ENCODE results near the gene SYT12.
A peak's percentile ranks its signal among the peaks of the same experiment; 100 is the strongest.

Gene SYT12

DNA sequence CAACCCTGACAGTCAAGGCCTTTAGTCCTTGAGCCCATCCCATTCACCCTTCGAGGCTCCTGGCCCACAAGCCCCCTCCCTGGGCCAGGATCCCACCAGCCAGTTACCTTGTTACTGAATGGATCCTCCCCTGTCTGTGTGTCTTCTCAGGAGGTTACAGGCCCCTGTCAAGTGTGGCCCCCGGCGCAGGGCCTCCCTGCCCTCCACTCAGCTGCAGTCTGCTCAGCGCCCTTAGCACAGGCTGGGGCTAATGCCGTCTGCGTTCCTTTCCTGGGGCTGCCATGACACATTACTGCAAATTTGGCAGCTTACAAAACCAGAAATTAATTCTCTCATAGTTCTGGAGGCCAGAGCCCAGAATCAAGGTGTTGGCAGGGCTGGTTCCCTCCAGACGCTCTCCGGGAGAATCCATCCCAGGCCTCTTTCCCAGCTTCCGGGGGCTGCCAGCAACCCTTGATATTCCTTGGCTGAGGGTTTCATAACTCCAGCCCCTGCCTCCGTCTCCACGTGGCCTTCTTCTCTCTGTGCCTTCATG lies 9.4 kb upstream of the SYT12 start:
- TF ChIP-seq, protein P1, sequence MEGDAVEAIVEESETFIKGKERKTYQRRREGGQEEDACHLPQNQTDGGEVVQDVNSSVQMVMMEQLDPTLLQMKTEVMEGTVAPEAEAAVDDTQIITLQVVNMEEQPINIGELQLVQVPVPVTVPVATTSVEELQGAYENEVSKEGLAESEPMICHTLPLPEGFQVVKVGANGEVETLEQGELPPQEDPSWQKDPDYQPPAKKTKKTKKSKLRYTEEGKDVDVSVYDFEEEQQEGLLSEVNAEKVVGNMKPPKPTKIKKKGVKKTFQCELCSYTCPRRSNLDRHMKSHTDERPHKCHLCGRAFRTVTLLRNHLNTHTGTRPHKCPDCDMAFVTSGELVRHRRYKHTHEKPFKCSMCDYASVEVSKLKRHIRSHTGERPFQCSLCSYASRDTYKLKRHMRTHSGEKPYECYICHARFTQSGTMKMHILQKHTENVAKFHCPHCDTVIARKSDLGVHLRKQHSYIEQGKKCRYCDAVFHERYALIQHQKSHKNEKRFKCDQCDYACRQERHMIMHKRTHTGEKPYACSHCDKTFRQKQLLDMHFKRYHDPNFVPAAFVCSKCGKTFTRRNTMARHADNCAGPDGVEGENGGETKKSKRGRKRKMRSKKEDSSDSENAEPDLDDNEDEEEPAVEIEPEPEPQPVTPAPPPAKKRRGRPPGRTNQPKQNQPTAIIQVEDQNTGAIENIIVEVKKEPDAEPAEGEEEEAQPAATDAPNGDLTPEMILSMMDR (conservative IDR thresholded peaks at IDR 0.05; ENCODE audit: low read depth, low read length), result no peak
- no peak for DNase-seq (ENCODE audit: low read depth)
- no peak overlapping the region for H3K4me3 ChIP-seq (ENCODE audit: low read depth, low read length)

DNA sequence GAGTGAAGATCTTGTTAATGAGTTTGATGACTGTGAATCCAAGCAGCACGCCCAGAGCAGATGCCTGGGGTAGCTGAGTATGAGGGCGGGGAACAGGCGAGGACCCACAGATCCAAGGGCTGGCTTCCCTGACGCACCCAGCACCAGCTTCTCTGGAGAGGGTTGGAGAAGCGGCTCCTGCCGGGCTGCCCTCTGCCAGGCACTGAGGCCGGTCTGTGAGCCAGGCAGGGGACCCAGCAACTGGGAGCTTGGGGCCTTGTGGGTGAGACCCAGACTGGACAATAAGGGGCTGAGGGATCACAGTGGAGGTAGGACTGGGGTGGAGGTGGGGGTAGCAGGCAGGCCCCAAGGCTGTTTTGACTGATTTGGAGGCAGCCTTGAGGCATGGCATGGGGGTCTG lies 8.6 kb upstream of the SYT12 start:
- TF ChIP-seq, protein P1 (conservative IDR thresholded peaks at IDR 0.05; ENCODE audit: low read depth, low read length), result no peak
- no peak overlapping the region for H3K4me3 ChIP-seq (ENCODE audit: low read depth, low read length)
- no peak for DNase-seq (ENCODE audit: low read depth)

DNA sequence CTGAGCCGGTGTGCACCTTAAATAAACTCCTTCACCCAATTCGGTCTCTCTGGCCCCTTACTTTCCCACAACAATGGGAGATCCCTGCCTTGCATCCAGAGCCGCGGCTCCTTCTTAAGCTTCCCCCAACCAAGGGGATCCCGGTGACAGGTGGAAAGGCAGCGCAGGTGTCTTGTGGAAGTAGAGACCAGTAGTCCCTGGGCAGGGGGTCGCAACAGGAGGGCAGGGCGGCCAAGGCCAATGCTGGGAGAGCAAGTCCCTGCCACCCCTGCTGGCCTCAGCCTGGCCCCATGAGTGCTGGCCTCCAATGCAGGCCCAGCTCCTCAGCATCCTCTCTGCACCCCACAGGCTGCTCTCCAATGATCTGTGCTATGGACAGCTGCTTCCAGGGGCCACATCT lies 7.9 kb upstream of the SYT12 start:
- H3K4me3 ChIP-seq (ENCODE audit: low read depth, low read length), result no peak overlapping the region
- TF ChIP-seq, protein P1 (conservative IDR thresholded peaks at IDR 0.05; ENCODE audit: low read depth, low read length), result no peak
- no peak for DNase-seq (ENCODE audit: low read depth)

DNA sequence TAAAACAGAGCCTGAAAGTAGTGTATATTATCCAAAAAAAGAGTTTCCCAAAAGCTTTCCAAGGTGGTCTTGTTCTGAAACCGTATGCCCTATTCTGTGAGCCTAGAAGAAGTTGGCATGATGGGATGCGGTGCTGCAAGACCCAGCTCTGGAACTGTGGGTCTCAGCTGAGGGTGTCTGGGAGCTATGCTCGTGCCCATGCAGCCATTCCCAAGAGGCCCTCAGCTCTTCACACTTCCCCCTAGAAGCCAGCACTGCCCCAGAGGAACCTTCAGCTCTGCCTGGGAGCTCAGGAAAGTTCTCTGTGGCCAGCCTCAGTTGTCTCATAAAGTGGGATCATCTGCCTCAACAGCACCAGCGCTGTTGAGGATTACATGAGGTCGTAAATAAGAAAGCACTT lies 6.4 kb upstream of the SYT12 start:
- no peak for DNase-seq (ENCODE audit: low read depth)
- H3K4me3 ChIP-seq (ENCODE audit: low read depth, low read length), result no peak overlapping the region
- TF ChIP-seq, protein P1 (conservative IDR thresholded peaks at IDR 0.05; ENCODE audit: low read depth, low read length), result no peak

DNA sequence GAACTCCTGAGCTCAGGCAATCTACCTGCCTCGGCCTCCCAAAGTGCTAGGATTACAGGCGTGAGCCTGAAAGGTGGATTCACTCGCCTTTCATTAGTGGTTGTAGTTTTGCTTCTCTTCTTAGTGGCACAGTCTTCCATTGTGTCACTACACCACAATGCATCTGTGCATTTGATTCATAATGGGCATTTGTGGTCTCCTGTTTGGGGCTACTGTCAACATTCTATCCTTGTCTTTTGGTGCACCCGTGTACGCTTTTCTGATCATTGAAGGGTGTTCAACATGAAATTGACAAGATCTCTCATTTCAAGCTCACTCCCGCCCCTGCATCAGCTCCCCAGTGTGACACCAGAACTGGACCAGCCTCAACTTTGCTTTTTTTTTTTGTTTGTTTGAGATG lies 2.0 kb upstream of the SYT12 start:
- DNase-seq (ENCODE audit: low read depth), result no peak
- no peak overlapping the region for H3K4me3 ChIP-seq (ENCODE audit: low read depth, low read length)
- TF ChIP-seq, protein P1 (conservative IDR thresholded peaks at IDR 0.05; ENCODE audit: low read depth, low read length), result no peak

DNA sequence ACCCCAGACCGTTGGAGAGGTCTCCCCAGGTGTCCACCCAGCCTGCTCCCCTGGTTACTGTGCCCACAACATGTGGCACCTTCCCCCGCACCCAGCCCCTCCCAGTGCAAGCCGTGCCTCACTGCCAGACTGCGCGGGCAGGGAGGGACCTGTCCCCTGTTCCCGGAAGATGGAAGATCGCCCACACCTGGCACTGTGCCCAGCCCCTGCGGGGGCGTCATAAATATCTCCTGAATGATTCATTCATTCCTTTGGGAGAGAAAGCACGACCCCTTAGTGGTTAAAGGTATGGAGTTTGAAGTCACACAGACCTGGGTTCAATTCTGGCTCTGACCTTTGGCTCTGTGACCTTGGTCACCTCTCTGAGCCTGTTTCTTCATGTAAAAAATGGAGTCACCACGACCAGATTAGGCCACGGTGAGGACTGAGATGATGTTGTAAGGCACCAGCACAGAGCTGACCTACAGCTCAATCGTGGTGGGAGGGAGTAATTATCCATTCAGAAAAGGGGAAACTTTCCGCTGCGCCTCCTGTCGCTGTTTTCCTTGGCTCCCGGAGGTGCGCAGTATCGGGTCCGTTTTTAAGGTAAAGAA lies 497 bp upstream of the SYT12 start:
- peak; percentile 61 for DNase-seq (ENCODE audit: low read depth)
- peak overlapping the region; percentile 57 for H3K4me3 ChIP-seq (ENCODE audit: low read depth, low read length)
- TF ChIP-seq, protein P1 (conservative IDR thresholded peaks at IDR 0.05; ENCODE audit: low read depth, low read length), result no peak

DNA sequence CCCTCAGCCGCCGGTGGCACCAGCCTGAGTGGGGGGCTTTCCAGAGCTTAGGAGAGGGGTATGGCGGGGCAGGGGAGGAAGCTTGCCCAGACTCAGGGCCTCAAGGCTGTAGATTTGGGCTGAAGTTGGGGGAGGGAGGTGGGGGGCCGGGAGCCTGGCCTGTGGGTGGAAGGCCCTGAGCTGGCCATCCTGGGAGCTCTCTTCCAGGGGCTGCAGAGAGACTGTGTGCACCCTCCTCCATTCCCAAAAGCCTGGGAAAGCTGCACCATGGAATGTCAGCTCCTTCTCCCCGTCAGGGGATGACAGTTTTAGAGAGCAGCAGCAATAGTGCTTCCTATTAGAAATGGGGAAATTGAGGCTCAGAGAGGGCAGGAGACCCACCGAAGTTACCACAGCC lies 1.0 kb downstream of the SYT12 start:
- H3K4me3 ChIP-seq (ENCODE audit: low read depth, low read length), result peak overlapping the region; percentile 57
- DNase-seq (ENCODE audit: low read depth), result no peak
- TF ChIP-seq, protein P1 (conservative IDR thresholded peaks at IDR 0.05; ENCODE audit: low read depth, low read length), result no peak

Data from choroid plexus epithelial cell (primary cell).